ENCODE results near the gene ACAP2. TPM values are rescaled to one million over a fixed set of nuclear protein-coding genes. Genes with fewer than 3 reads are reported as not detected.
"Not testable (repeated sequence)": the region's sequence is repeated elsewhere in the genome, so short reads cannot be mapped to it uniquely, and the experiment has no call there.

The ACAP2 gene
- polyA plus RNA-seq, 4 donors, result 26.6 to 41.1 (median 33.5) TPM

DNA sequence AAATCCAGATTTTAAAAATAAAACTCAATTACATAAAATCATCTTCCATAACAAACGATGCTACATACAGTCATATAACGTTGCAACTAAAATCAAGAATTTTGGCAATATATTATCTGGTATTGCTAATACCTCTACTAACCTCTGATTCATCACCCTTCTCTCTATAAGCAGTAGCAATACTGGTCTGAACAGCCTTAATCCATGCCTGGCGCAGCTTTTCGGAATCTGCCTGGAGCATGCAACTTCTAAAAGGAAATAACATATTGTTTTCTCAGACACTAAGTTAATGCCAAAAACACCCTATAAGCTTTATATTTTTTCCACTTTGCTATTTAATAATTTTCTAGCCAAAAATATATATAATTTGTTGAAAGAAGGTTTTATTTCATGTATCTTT lies 136.5 kb downstream of the ACAP2 start:
- no peak for DNase-seq (ENCODE audit: low read depth in 4 of 4, low spot score in 2 of 4)

DNA sequence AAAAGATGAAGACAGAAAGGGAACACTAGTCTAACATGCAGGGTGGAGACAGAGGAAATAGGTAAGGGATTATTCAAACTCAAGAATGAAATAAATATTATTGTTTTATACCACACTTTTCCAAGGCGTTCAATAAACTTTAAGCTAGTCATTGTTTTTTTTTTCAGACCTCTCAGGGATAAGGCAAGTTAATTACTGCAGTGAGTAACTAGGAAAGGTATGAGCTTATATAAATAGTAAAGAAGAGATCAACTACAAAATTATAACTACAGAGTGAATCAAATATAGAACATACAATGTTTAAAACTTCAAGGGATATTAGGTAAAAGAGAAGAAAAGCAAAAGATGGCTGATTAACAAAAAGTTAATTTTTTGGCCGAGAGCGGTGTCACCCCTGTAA lies 140.4 kb downstream of the ACAP2 start:
- DNase-seq (ENCODE audit: low read depth in 4 of 4, low spot score in 2 of 4), result no peak

DNA sequence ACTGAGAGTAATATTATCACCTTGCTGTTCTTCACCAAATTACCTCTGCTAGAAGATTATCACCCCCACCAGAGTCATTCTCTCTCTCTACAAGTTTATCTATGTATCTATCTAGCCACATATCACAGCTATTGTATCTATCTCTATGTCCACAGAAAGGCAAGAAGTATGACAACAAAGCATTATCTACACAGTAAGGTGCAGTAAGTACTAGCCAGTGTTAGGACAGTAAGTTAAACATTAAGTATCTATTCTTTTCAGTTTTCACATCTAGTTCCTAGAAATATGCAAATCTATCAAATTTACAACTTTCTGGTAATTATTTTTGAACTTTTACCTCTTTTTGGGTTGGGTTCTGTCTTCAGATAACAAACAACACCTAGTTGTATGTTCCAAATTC lies 145.4 kb downstream of the ACAP2 start:
- no peak for DNase-seq (ENCODE audit: low read depth in 4 of 4, low spot score in 2 of 4)

DNA sequence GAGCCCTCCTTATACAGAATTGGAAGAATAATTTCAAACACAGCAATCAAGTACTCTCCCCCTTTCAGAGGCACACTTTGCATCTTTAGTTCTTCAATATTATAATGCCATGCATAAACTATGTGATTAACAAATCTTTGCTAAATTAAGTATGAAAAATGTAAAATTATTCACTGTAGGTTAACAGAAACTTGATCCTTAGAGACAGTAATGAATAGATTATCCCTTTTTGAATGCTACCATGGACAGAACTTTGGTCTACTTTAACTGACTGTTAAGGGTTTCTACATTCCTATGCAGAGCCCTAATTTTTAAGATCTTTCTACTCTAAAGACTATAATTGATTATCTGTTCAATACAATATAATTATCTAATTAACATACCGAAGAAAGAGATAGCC lies 146.2 kb downstream of the ACAP2 start:
- DNase-seq (ENCODE audit: low read depth in 4 of 4, low spot score in 2 of 4), result no peak

DNA sequence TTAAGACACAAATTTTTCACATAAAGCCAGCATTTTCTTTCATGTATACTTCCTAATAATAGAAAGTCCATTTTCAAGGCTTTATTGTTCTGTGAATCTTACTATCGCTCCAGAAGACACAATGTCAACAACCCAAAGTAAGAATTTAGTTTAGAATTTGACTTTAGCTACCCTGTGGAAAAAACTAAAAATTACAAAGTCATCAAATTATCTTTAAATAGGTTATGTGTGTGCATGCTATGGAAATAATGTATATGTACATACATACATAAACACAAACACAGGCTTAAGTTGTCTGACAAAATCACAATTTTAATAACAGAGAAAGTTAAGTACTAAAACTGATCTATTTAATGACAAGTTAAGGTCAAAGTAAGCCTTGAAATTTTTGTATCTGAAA lies 151.7 kb downstream of the ACAP2 start:
- no peak for DNase-seq (ENCODE audit: low read depth in 4 of 4, low spot score in 2 of 4)

DNA sequence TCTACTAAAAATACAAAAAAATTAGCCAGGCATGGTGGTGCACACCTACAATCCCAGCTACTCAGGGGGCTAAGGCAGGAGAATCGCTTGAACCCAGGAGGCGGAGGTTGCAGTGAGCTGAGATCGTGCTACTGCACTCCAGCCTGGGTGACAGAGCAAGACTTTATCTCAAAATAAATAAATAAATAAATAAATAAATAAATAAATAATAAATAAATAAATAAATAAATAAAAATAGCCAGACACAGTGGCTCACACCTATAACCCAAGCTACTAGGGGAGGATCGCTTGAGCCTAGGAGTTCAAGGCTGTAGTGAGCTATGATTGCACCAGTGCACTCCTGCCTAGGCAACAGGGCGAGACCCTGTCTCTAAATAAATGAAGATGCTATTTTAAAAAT lies 152.2 kb downstream of the ACAP2 start:
- not testable (repeated sequence) for DNase-seq (ENCODE audit: low read depth in 4 of 4, low spot score in 2 of 4)

DNA sequence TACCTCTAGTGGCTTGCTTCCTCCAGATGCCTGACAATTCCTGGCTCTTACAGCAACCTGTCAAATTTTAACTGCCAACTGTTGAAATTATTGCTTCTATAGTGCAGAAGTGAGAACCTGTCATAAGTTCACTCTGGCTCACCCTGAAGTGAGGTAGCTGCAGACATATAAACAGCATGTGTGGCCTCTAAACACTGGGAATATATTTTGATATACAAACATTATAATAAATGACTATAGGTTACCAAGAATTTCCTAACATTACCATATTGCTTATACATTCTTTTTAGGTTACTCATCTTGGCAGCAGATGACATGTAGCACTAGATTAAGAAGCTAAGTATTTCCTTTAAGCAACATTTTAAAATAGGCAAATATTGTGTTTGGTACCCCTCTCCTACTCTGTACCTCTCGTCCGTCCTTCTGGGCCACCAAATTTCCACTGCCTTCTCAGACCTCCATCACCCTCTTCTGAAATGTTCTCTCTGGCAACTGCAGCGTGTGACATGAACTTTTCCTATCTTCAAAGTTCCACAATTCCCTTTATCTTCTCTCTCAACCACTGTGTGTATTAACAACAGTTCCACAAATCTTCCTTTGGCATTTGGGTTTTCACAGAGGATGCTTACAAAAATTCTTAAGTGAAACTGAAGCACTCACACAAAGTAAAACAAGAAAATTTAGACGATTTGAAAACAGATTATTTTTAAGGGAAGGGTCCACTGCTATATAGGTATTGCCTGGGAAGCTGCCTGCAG lies 156.5 kb downstream of the ACAP2 start:
- DNase-seq (ENCODE audit: low read depth in 4 of 4, low spot score in 2 of 4), result no peak

DNA sequence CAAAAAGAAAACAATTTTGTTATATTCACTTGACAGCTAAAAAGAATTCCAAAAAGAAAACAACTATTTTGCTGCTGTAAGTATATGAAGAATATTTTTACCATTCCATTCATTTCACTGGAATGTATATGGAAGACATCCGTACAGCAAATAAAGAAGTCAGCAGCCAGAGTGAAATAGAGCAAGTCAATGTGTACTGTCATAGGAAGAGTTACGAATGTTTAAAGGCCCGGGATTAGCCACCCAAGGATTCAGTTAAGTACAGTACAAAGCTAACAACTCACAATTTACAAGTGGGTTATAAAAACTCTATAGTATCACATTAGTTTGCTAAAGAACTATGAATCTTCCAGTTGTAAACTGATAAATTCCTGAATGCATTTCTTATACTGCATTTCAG lies 157.4 kb downstream of the ACAP2 start:
- DNase-seq (ENCODE audit: low read depth in 4 of 4, low spot score in 2 of 4), result no peak

DNA sequence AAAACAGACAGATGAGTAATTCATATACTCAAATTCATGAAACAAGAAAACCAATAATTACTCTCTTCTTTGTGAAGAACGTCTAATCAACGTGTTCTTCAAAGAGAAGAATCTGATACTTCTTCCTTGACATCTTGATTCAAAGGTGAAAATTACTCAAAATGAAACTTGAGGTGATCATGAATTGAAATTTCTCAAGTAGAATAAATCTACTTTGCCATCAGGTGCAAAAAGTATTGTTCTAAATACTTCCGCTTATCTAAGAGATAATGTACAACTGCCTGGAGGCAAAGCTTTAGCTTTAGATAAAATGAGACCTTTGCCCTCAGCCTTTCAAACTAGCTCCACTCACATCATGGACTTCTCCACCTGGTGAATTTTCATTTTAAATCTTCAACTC lies 158.0 kb downstream of the ACAP2 start:
- DNase-seq (ENCODE audit: low read depth in 4 of 4, low spot score in 2 of 4), result no peak

DNA sequence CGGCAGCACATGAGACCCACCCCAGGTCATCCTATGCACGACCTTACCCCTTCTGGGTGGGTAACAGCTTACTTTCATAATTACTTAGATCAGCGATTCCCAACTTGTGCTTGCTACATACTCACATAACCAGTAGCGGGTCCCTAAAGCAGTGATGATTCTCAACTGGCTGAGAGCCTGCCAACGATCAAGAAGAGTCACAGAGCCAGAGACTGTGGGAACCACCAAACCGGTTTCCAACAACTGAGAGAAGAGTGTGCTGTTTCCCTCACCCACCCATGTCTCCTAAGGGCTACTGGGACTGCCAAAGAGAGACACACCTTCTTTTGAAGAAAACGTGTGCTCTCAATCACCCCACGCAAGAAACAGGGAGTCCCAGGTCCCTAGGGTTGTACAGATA lies 159.9 kb downstream of the ACAP2 start:
- DNase-seq (ENCODE audit: low read depth in 4 of 4, low spot score in 2 of 4), result no peak

DNA sequence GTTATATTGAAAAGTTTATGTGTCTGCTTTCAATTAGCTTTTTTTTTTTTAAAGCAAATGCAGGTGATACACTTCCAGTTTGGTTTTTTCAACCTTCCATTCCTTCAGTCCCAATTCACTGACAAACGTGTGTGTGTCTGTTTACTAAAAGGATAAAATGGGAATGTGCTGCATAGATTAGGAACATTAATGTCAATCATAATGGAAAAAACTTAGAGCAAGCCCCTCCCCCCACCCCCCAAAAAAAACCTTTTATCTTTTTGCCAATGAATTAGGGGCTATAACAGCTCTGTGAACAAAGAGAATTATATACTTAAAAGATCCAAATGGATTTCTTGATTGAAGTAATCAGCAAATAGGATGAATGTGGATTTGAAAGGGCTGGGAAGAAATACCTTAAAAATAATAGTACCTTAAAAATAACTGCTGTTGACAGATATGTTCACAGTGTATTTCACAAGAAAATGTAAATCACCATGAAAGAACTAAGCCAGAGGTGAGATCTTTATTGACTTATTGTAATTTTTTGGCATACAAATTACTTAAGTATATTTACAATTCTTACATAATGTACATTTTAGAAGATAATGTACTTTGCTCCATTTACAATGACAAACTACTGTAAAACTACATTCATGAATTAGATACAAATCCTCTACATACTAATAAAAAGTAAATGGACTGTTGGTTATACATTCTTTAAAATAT lies 168.4 kb downstream of the ACAP2 start:
- DNase-seq (ENCODE audit: low read depth in 4 of 4, low spot score in 2 of 4), result no peak

DNA sequence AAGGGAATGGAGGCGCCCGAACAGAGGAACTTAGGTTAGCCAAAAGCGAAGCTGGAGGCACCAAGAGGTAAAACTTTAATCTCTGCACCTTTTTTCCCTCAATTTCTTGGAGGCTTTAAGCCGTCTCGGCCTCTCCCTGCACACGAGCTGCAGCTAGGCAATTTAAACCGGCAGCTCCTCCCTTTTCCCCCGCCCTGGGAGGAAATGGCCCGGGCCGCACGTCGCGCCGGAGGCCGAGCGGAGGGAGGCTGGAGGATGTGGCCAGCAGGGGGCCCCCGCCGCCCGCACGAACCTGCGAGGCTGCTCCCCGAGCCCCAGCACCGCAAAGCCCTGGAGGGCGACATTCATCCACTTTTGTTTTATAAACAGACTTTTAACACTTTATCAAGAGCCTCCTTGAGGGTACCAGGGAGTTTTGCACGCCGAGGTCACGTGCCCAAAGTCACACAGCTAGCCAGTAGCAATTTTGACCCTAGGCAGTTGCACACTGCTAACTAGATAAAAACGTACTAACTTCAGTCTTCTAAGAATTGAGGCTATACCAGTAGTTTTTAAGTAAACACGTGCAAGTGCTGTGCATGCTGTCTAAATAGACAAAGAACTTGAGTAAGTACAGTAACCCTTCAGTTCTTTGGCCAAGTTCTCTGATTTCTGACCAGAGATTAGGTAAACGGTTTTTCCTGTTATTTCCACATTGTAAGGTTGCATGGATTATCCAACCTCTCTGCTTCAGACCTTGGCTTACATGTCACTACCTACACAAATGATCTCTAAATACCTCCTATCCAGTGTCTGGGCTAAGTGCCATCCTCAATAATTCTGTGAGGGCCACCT lies 171.2 kb downstream of the ACAP2 start:
- DNase-seq (ENCODE audit: low read depth in 4 of 4, low spot score in 2 of 4), result peak in 3 of 4 donors; percentile 72 to 83 (median 75)

DNA sequence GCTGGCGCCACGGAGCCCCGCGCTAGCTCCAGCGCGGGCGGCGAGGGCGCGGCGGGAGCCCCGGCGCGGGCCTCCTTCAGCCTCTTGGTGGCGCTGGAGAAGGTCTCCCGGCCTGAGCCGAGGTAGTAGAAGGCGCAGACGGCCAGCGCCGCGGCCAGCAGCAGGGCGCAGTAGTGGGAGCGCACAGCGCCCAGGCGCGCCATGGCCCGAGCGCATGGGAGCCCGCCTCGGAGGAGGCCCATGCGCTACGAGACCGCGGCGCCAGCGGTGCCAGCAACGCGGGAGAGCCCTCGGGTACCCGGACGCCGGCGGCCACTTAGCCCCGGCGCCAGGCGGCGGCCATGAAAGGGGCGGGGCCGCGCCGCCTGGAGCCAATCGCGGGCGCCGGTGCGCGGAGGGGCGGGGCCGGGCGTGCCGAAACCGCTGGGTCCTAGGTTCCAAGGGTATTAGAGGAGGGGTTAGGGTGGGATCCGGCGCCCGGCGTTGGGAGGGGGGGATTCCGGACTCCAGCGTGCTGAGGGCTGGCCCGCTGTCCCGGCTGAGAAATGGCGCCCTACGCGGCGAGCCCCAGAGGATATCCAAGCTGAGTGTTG lies 171.9 kb downstream of the ACAP2 start, which contains the start of gene XXYLT1:
Gene XXYLT1 (minus strand): TSS at position 343 of the 593 bp plus-strand sequence. CDS start 101 bp downstream, at position 242.
- peak in 3 of 4 donors; percentile 79 to 84 (median 80) for DNase-seq (ENCODE audit: low read depth in 4 of 4, low spot score in 2 of 4)

DNA sequence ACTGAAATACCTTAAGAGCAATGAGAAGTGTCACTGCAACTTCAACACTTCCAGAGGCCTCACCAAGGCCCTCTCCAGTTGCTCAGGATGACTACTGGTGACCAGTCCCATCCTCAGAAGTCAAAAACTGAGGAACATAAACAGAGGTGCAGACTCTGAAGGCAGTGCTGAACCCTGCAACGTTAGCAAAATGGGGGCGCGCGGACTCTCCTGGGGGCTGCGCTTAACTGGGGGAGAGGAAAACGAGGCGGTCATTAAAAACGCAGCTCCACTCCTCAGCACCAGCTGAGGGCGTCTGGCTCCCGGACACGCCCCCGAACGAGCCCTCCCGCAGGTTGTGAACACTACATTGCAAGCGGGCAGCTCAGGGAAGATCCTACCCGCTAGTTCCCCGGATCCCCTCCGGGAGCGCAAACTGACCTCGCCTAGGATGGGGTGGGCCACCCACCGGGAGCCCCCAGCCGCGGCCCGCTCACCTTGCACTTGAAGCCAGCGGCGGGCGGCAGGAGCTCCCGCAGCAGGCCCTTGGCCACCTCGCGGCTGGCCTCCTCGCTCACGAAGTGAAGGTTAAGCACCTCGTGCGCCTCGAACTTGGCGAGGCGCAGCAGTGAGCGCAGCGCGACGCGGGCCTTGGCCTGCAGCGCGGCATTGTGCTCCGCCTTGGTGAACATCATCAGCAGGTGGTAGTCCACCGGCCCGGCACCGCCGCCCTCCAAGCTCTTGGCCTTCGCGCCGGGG lies 172.6 kb downstream of the ACAP2 start:
- DNase-seq (ENCODE audit: low read depth in 4 of 4, low spot score in 2 of 4), result no peak

DNA sequence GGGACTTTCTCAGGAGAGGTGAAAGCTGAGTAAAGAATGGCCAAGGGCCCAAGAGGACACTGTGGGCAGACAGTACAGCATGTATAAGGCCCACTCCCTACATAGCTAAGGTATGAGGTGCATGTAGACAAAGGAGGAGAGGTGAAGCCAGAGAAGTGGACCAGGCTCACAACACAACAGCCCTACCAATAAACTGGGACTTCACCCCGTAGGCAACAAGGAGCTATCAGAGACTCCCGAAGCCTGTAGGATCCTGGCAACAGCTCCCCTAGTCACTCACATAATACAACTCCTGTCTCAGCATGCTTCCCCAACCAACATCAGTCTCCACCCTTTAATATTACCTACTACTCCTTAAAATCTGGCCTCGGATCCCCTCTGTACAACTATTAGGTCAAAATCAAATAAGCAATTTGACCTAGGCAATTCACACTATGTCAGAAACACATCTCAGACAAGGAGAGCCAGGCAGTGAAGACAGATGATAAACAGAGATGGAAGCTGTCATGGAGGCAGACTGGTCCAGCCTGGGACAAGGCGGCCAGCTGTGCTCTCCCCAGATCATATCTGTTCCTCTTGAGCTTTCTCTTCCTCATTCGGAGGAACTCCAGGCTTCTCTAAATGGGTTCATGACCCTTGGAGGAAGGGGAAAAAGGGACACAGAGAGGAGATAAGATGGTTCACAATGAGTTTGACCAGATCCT lies 173.3 kb downstream of the ACAP2 start:
- DNase-seq (ENCODE audit: low read depth in 4 of 4, low spot score in 2 of 4), result no peak

DNA sequence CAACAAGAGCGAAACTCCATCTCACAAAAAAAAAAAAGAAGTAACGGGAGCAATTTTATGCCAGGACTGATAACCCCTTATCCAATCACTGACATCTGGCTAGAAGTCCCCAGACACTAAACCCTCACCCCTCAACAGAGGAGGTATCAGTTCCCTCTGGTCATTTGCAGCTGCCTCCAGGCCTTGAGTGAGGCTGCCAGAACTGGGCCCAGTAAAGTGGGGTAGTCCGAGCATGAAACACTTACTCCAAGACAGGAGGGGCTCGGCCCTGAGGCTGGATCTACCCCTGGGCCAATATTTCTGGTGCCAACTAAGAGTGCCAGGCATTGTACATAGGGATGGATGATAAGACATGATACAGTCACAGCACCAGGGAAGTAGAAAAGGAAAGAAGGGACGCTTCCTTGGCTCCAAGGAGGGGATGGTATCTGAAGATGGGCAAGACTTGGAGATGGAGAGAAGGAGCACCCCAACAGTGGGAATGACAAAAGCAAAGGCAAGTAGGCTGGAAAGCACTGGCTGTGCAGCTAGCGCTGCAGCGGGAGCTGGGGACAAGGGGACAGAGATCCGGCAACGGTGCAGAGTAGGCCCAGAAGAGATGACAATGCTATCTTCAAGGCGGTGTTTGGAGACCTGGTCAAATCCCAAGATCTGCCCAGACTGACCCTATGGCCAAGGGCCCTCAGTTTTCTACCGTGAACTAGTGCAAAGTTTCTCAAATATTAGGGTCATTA lies 174.1 kb downstream of the ACAP2 start:
- DNase-seq (ENCODE audit: low read depth in 4 of 4, low spot score in 2 of 4), result no peak

DNA sequence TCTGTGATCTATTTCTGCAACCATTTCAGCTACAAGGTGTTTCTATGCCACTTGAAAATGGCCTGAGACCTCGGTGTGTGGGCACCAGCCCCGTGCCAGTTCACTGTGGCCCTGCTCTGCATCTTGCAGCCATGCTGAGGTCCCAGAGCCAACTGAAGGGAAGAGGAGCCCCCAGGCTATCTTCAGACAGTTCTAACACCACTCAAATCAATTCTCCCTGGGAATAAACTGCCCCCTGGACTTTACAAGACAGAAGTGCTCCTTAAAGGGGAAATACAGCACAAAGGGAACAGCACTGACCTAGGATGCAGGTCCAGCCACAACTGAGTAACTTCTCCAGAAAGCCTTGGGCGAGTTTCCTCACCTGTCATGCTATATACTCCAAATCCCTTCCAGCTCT lies 175.7 kb downstream of the ACAP2 start:
- DNase-seq (ENCODE audit: low read depth in 4 of 4, low spot score in 2 of 4), result no peak

DNA sequence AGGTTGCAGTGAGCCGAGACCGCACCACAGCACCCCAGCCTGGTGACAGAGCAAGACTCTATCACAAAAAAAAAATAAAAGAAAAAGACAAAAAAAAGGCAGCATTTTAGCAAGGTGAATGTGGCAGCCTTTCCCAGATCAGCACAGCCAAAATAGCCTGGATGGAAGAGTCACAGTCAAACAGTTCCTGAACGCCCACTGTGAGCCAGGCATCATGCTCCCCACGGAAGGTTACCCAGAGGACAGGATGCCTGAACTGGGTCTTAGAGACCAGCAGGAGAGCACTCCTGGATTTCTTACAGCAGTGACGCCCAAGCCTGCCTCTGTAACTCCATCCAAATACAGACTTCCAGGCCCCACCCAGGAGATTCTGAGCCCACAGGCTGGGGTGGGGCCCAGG lies 176.4 kb downstream of the ACAP2 start:
- DNase-seq (ENCODE audit: low read depth in 4 of 4, low spot score in 2 of 4), result no peak

Data from left renal cortex interstitium (tissue), 4 donors.